GM12878 (cell line): ENCODE measurements around the gene KRTAP10-6. TPM values are rescaled to one million over a fixed set of nuclear protein-coding genes. Genes with fewer than 3 reads are reported as not detected.

Experiments
- ATAC-seq: fragments of 200-7000 bp; cut with Tn5 transposase; 3 replicates; pipeline ENCODE4 v1.9.1; 2020; ENCODE audit warnings: mild to moderate bottlenecking, moderate library complexity
- BruUV-seq: library from RNA; stranded (reverse); fragments of 400-500 nt; replicated peaks from 2 replicates; lab custom pipeline; 2021; lab: Mats Ljungman, UMichigan
- CTCF ChIA-PET: fragments of 300-600 bp; sonication (Branson Sonifier 250); formaldehyde crosslinking; extraction: SDS; loops from one replicate; lab custom pipeline; 2021; ENCODE audit warnings: inconsistent platforms; lab: Yijun Ruan, JAX
- POLR2A ChIA-PET: fragments of 350-600 bp; formaldehyde crosslinking; extraction: SDS; loops from one replicate; lab custom pipeline; 2021; ENCODE audit warnings: inconsistent platforms; lab: Charles Lee
- RAD21 ChIA-PET: fragments of 300-600 bp; sonication (Branson Sonifier 250); formaldehyde crosslinking; loops from one replicate; lab custom pipeline; 2023; ENCODE audit warnings: antibody characterized with exemption; ENCODE audit not compliant: unreplicated experiment; lab: Charles Lee
- SMC1A ChIA-PET: fragments of 300-600 bp; sonication (Branson Sonifier 250); formaldehyde crosslinking; loops from one replicate; lab custom pipeline; 2023; ENCODE audit not compliant: unreplicated experiment, uncharacterized antibody; lab: Charles Lee
- DNase-seq: peaks from one replicate; pipeline ENCODE4 v3.0.0-alpha.2; 2011; ENCODE audit warnings: low read depth, low spot score
- FAIRE-seq: peaks from 3 replicates; lab custom pipeline; 2011; peaks lifted over from hg19 to GRCh38; lab: Jason Lieb, UNC
- H2AFZ ChIP-seq: 2 replicates; pipeline ENCODE4 v1.6.0; 2011; ENCODE audit warnings: low read depth, low read length, control low read depth; ENCODE audit not compliant: control insufficient read depth
- H3K27ac ChIP-seq: 2 replicates; pipeline ENCODE4 v1.5.1; 2011; ENCODE audit warnings: control low read depth; ENCODE audit not compliant: control insufficient read depth, insufficient read depth
- H3K27me3 ChIP-seq, 2 experiments: replicated peaks in 1 of 2; 2 replicates each; pipeline versions ENCODE4 v1.6.0 to v1.6.1; 2011; ENCODE audit warnings: low read length in 1 of 2; ENCODE audit not compliant: control insufficient read depth in 2 of 2, insufficient read depth in 2 of 2
- H3K36me3 ChIP-seq, 2 experiments: 2 replicates each; pipeline ENCODE4 v1.5.1; 2011; ENCODE audit warnings: low read length in 1 of 2; ENCODE audit not compliant: control insufficient read depth in 2 of 2, insufficient read depth in 2 of 2
- H3K4me1 ChIP-seq: 2 replicates; pipeline ENCODE4 v1.6.1; 2011; ENCODE audit warnings: mild to moderate bottlenecking, low read length, moderate library complexity, mixed read lengths; ENCODE audit not compliant: control insufficient read depth, insufficient read depth
- H3K4me2 ChIP-seq: 2 replicates; pipeline ENCODE4 v1.6.0; 2011; ENCODE audit warnings: control low read depth; ENCODE audit not compliant: control insufficient read depth, insufficient read depth
- H3K4me3 ChIP-seq: fragments of 200-600 bp; sonication (generic); 2 replicates; pipeline ENCODE4 v1.5.1; 2016
- H3K79me2 ChIP-seq: 2 replicates; pipeline ENCODE4 v1.6.0; 2011; ENCODE audit warnings: low read length; ENCODE audit not compliant: control insufficient read depth, insufficient read depth
- H3K9ac ChIP-seq: 2 replicates; pipeline ENCODE4 v1.8.0; 2011; ENCODE audit warnings: low read length, control low read depth, mixed read lengths; ENCODE audit not compliant: control insufficient read depth, insufficient read depth
- H3K9me3 ChIP-seq: replicated peaks from 3 replicates; pipeline ENCODE4 v1.5.1; 2011; ENCODE audit warnings: mild to moderate bottlenecking, low read length; ENCODE audit not compliant: control insufficient read depth, insufficient read depth
- H4K20me1 ChIP-seq: 2 replicates; pipeline ENCODE4 v1.6.0; 2011; ENCODE audit not compliant: control insufficient read depth, insufficient read depth
- BCL11A ChIP-seq: IDR thresholded peaks from 2 replicates; pipeline ENCODE4 v1.6.1; 2011; ENCODE audit warnings: low read depth, low read length
- BHLHE40 ChIP-seq, 2 experiments: fragments of 450-650 bp in 1 of 2; IDR thresholded peaks; 2 replicates each; pipeline ENCODE4 v1.6.1; 2011 to 2017; ENCODE audit warnings: low read depth in 2 of 2, borderline replicate concordance in 1 of 2, improper control_type of control experiment in 1 of 2, low read length in 1 of 2, mild to moderate bottlenecking in 1 of 2
- BMI1 ChIP-seq: fragments of 450-650 bp; IDR thresholded peaks from 2 replicates; pipeline ENCODE4 v1.6.1; 2016; ENCODE audit warnings: mild to moderate bottlenecking, moderate library complexity, borderline replicate concordance
- CBX3 ChIP-seq: fragments of 200-600 bp; sonication (generic); IDR thresholded peaks from 2 replicates; pipeline ENCODE4 v1.6.1; 2016; ENCODE audit warnings: low read depth, borderline replicate concordance
- IKZF2 ChIP-seq, 2 experiments: fragments of 450-650 bp; IDR thresholded peaks; 2 replicates each; pipeline ENCODE4 v1.6.1; 2017; ENCODE audit warnings: mild to moderate bottlenecking in 2 of 2, moderate library complexity in 2 of 2
- LARP7 ChIP-seq: fragments of 450-650 bp; IDR thresholded peaks from 2 replicates; pipeline ENCODE4 v1.6.1; 2017; ENCODE audit warnings: mild to moderate bottlenecking
- MEF2A ChIP-seq: IDR thresholded peaks from 2 replicates; pipeline ENCODE4 v1.6.1; 2011; ENCODE audit warnings: low read depth, mild to moderate bottlenecking, low read length, moderate library complexity; ENCODE audit not compliant: insufficient read depth
- MTA2 ChIP-seq: fragments of 450-650 bp; IDR thresholded peaks from 2 replicates; pipeline ENCODE4 v1.6.1; 2016; ENCODE audit warnings: low read depth, mild to moderate bottlenecking, moderate library complexity
- RUNX3 ChIP-seq: IDR thresholded peaks from 2 replicates; pipeline ENCODE4 v1.6.1; 2012; ENCODE audit warnings: low read length, inconsistent platforms
- ZNF24 ChIP-seq: fragments of 450-650 bp; IDR thresholded peaks from 2 replicates; pipeline ENCODE4 v1.6.1; 2017; ENCODE audit warnings: antibody characterized with exemption, mild to moderate bottlenecking
- ZNF622 ChIP-seq: fragments of 450-650 bp; IDR thresholded peaks from 2 replicates; pipeline ENCODE4 v1.6.1; 2017; ENCODE audit warnings: mild to moderate bottlenecking, inconsistent platforms
- WGBS: methylation state at CpG from one replicate; pipeline ENCODE4 v1.1.6; 2016; ENCODE audit warnings: low lambda C conversion rate; ENCODE audit not compliant: insufficient replicate concordance, insufficient coverage; ENCODE audit errors: missing lambda C conversion rate; 5-methylcytosine and 5-hydroxymethylcytosine counted together
- in situ Hi-C: fragments of 300-500 bp; cut with MboI; formaldehyde crosslinking; loops from 9 replicates; pipeline ENCODE4 v1.14.3; 2018; ENCODE audit warnings: mixed read lengths
- intact Hi-C: fragments of 100-400 bp; cut with micrococcal nuclease; formaldehyde crosslinking; loops from one replicate; pipeline ENCODE4 v1.14.2; 2022; ENCODE audit not compliant: unreplicated experiment
- polyA plus RNA-seq, 11 experiments: library from polyadenylated mRNA; depleted of rRNA in 4 of 11; unstranded in 6 of 11; stranded (reverse) in 5 of 11; fragments of >200 nt; fragmentation: Nextera tagmentation in 4 of 11; fragmentation: Illumina TruSeq in 1 of 11; extraction: Ambion mirVana in 4 of 11; extraction: Trizol in 1 of 11; gene quantifications; 1 replicate in 1 of 11; 2 replicates in 10 of 11; pipeline versions ENCODE4 v1.2.1 to v1.2.3, GENCODE V29; 2011 to 2016; ENCODE audit warnings: inconsistent platforms in 2 of 11, missing spikeins in 2 of 11, low read depth in 1 of 11
- total RNA-seq, 4 experiments: library from RNA; depleted of rRNA in 3 of 4; stranded (reverse); fragments of >200 nt in 3 of 4; fragmentation: Illumina TruSeq in 1 of 4; extraction: Trizol in 1 of 4; gene quantifications; 2 replicates each; pipeline versions ENCODE4 v1.2.1 to v1.2.3, GENCODE V29; 2013 to 2021
- TF ChIP-seq, protein P1 (sequence below): fragments of 450-650 bp; IDR thresholded peaks from 2 replicates; pipeline ENCODE4 v1.6.1; 2017; ENCODE audit warnings: antibody characterized with exemption, mild to moderate bottlenecking, moderate library complexity

Gene KRTAP10-6
- total and polyA plus RNA-seq, 10 of the 15 experiments (the other 5 are each of a cell fraction or from before 2014, with no cell fraction given), result not detected

DNA sequence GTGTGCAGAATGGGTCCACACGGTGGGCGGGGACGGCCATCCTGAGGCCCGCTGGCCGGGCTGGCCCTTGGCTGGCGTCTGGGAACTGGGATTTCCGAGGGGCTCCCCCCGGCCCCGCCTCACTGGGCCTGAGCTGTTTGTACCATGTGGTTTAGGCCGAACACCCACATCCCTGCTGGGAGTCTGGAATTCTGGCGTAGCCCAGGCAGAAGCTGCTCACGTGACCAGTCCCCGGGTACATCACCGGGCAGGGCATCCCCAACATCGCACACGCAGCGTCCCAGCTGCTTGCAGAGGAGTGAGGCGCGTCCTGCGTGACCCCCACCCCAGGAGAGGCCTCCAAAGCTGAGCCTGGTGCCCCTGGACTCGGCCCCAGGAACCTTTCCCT, 10.2 kb upstream of the KRTAP10-6 start:
- intact Hi-C loops, result no loop called here
- Histone ChIP-seq H3K9ac (no peak overlapping the region), H2AFZ (no peak overlapping the region)
- TF ChIP-seq, protein P1, sequence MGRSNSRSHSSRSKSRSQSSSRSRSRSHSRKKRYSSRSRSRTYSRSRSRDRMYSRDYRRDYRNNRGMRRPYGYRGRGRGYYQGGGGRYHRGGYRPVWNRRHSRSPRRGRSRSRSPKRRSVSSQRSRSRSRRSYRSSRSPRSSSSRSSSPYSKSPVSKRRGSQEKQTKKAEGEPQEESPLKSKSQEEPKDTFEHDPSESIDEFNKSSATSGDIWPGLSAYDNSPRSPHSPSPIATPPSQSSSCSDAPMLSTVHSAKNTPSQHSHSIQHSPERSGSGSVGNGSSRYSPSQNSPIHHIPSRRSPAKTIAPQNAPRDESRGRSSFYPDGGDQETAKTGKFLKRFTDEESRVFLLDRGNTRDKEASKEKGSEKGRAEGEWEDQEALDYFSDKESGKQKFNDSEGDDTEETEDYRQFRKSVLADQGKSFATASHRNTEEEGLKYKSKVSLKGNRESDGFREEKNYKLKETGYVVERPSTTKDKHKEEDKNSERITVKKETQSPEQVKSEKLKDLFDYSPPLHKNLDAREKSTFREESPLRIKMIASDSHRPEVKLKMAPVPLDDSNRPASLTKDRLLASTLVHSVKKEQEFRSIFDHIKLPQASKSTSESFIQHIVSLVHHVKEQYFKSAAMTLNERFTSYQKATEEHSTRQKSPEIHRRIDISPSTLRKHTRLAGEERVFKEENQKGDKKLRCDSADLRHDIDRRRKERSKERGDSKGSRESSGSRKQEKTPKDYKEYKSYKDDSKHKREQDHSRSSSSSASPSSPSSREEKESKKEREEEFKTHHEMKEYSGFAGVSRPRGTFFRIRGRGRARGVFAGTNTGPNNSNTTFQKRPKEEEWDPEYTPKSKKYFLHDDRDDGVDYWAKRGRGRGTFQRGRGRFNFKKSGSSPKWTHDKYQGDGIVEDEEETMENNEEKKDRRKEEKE, result no peak
- TF ChIP-seq LARP7 (no peak), RUNX3 (no peak), BCL11A (no peak), BMI1 (no peak), MTA2 (no peak), CBX3 (no peak), IKZF2 (IDR thresholded peaks at IDR 0.05) (no peak), BHLHE40 (IDR thresholded peaks at IDR 0.05; ENCODE audit: borderline replicate concordance in 1 of 2, low read depth in 2 of 2, low read length in 1 of 2) (no peak), ZNF24 (no peak), ZNF622 (no peak), MEF2A (no peak)
- TF ChIP-seq, all 136 proteins: peak for 0
- H3K79me2 ChIP-seq, result no peaks in the 10 kb centered on the region
- no peak for ATAC-seq
- H3K9me3 ChIP-seq, result no peaks in the 10 kb centered on the region; the same call in 2 of the 3 replicates
- RAD21 ChIA-PET, result no interaction called here
- POLR2A ChIA-PET, result no interaction called here
- no peaks in the 10 kb centered on the region for H3K36me3 ChIP-seq
- no peak for FAIRE-seq
- H3K4me1 ChIP-seq, result no peaks in the 10 kb centered on the region
- no TSS peak for BruUV-seq
- 42% methylated on average over 20 of the region's 21 CpGs for WGBS
- CTCF ChIA-PET, result no interaction called here
- DNase-seq, result no peak
- SMC1A ChIA-PET, result no interaction called here
- no peak overlapping the region for H3K27ac ChIP-seq
- no peak overlapping the region for H3K4me3 ChIP-seq
- H3K27me3 ChIP-seq, result no peaks in the 10 kb centered on the region
- H3K4me2 ChIP-seq, result no peak overlapping the region
- no peaks in the 10 kb centered on the region for H4K20me1 ChIP-seq
- in situ Hi-C loops, result no loop called here
